Measurements from ENCODE around the gene ACKR2.

DNA sequence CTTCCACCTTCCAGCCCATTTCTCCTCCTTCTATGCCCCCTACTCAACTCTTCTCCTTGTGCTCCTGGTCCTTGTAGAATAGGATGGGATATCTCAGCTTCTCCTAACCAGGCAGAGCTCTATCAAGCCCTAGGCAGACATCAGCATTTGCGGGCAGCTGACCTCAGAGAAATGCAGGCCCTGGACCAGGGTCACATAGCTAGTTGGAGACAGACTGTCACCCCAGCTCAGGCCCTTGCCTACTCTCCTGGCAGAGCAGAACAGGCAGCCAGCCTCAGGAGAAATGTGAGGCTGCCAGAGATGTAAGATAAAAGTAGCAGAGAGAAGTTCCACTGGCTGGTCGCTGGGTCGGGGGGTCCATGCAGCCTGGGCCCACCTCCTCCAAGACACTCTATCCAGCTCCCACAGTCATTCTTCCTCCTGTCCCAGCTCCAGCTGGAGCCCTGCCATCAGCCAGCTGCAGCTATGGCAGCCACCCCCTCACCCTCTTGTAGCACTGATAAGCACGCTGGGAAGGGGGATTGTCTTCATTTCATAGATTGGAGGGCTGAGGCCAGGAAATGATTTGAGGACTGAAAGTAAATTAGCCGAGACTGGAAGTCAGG, 62.4 kb downstream of the ACKR2 start:
- no peak for TF ChIP-seq CTCF (IDR thresholded peaks at IDR 0.05)
- TF ChIP-seq POLR2A (IDR thresholded peaks at IDR 0.05), result no peak

Data from thyroid gland (tissue), 4 donors.